ENCODE results near the gene BARD1.

The BARD1 gene

GRCh38 chr2:214808981-214809750, at the start of gene BARD1:
BARD1 (minus strand) TSS chr2:214809683; CDS start chr2:214809569, 114 bp downstream.
- H3K4me3 ChIP-seq (ENCODE audit: low read length): peak within 1 kb of the TSS; percentile 84
- no peaks in the 10 kb centered on the region for H3K4me1 ChIP-seq (ENCODE audit: control insufficient read depth, insufficient read depth, low read length)
- H3K9ac ChIP-seq (ENCODE audit: low read length): peak within 1 kb of the TSS; percentile 46
- H3K27ac ChIP-seq (ENCODE audit: low read depth, low read length): peak within 1 kb of the TSS; percentile 89
- no peaks in the 10 kb centered on the region for H3K27me3 ChIP-seq (ENCODE audit: control insufficient read depth, insufficient read depth, low read length)
- no peaks in the 10 kb centered on the region for H3K36me3 ChIP-seq (ENCODE audit: control insufficient read depth, insufficient read depth, low read length)

GRCh38 chr2:214856137-214856536, 46.7 kb upstream of the BARD1 start:
- Histone ChIP-seq H3K27ac (ENCODE audit: low read depth, low read length) (no peak overlapping the region), H3K4me1 (ENCODE audit: control insufficient read depth, insufficient read depth, low read length) (no peaks in the 10 kb centered on the region), H3K4me3 (ENCODE audit: low read length) (no peak overlapping the region), H3K36me3 (ENCODE audit: control insufficient read depth, insufficient read depth, low read length) (no peaks in the 10 kb centered on the region), H3K27me3 (ENCODE audit: control insufficient read depth, insufficient read depth, low read length) (no peaks in the 10 kb centered on the region), H3K9ac (ENCODE audit: low read length) (no peak overlapping the region)

GRCh38 chr2:214853906-214854305, 44.4 kb upstream of the BARD1 start:
- no peaks in the 10 kb centered on the region for H3K27me3 ChIP-seq (ENCODE audit: control insufficient read depth, insufficient read depth, low read length)
- no peaks in the 10 kb centered on the region for H3K4me1 ChIP-seq (ENCODE audit: control insufficient read depth, insufficient read depth, low read length)
- no peak overlapping the region for H3K27ac ChIP-seq (ENCODE audit: low read depth, low read length)
- no peak overlapping the region for H3K4me3 ChIP-seq (ENCODE audit: low read length)
- no peak overlapping the region for H3K9ac ChIP-seq (ENCODE audit: low read length)
- H3K36me3 ChIP-seq (ENCODE audit: control insufficient read depth, insufficient read depth, low read length): no peaks in the 10 kb centered on the region

GRCh38 chr2:214843823-214844222, 34.3 kb upstream of the BARD1 start:
- H3K36me3 ChIP-seq (ENCODE audit: control insufficient read depth, insufficient read depth, low read length): no peaks in the 10 kb centered on the region

GRCh38 chr2:214839464-214839863, 30.0 kb upstream of the BARD1 start:
- no peak overlapping the region for H3K4me3 ChIP-seq (ENCODE audit: low read length)
- no peaks in the 10 kb centered on the region for H3K27me3 ChIP-seq (ENCODE audit: control insufficient read depth, insufficient read depth, low read length)
- no peaks in the 10 kb centered on the region for H3K4me1 ChIP-seq (ENCODE audit: control insufficient read depth, insufficient read depth, low read length)
- no peak overlapping the region for H3K27ac ChIP-seq (ENCODE audit: low read depth, low read length)
- H3K36me3 ChIP-seq (ENCODE audit: control insufficient read depth, insufficient read depth, low read length): no peaks in the 10 kb centered on the region
- no peak overlapping the region for H3K9ac ChIP-seq (ENCODE audit: low read length)

More at GRCh38 chr2:214843823-214844222, 34.3 kb upstream of the BARD1 start:
- Histone ChIP-seq H3K9ac (ENCODE audit: low read length) (no peak overlapping the region), H3K4me3 (ENCODE audit: low read length) (no peak overlapping the region), H3K4me1 (ENCODE audit: control insufficient read depth, insufficient read depth, low read length) (no peaks in the 10 kb centered on the region), H3K27me3 (ENCODE audit: control insufficient read depth, insufficient read depth, low read length) (no peaks in the 10 kb centered on the region), H3K27ac (ENCODE audit: low read depth, low read length) (no peak overlapping the region)

- H3K27me3 ChIP-seq (ENCODE audit: control insufficient read depth, insufficient read depth, low read length): no peaks in the 10 kb centered on the region
- no peak overlapping the region for H3K27ac ChIP-seq (ENCODE audit: low read depth, low read length)
- H3K4me1 ChIP-seq (ENCODE audit: control insufficient read depth, insufficient read depth, low read length): no peaks in the 10 kb centered on the region
- no peaks in the 10 kb centered on the region for H3K36me3 ChIP-seq (ENCODE audit: control insufficient read depth, insufficient read depth, low read length)
- no peak overlapping the region for H3K9ac ChIP-seq (ENCODE audit: low read length)
- no peak overlapping the region for H3K4me3 ChIP-seq (ENCODE audit: low read length)
Measured at GRCh38 chr2:214837466-214837865, 28.0 kb upstream of the BARD1 start.

- Histone ChIP-seq H3K27me3 (ENCODE audit: control insufficient read depth, insufficient read depth, low read length) (no peaks in the 10 kb centered on the region), H3K4me1 (ENCODE audit: control insufficient read depth, insufficient read depth, low read length) (no peaks in the 10 kb centered on the region), H3K27ac (ENCODE audit: low read depth, low read length) (no peak overlapping the region), H3K4me3 (ENCODE audit: low read length) (no peak overlapping the region), H3K36me3 (ENCODE audit: control insufficient read depth, insufficient read depth, low read length) (no peaks in the 10 kb centered on the region), H3K9ac (ENCODE audit: low read length) (no peak overlapping the region)
Measured at GRCh38 chr2:214836568-214836967, 27.1 kb upstream of the BARD1 start.

- no peak overlapping the region for H3K27ac ChIP-seq (ENCODE audit: low read depth, low read length)
- H3K4me3 ChIP-seq (ENCODE audit: low read length): no peak overlapping the region
- no peaks in the 10 kb centered on the region for H3K4me1 ChIP-seq (ENCODE audit: control insufficient read depth, insufficient read depth, low read length)
- no peaks in the 10 kb centered on the region for H3K36me3 ChIP-seq (ENCODE audit: control insufficient read depth, insufficient read depth, low read length)
- H3K9ac ChIP-seq (ENCODE audit: low read length): no peak overlapping the region
- no peaks in the 10 kb centered on the region for H3K27me3 ChIP-seq (ENCODE audit: control insufficient read depth, insufficient read depth, low read length)
Measured at GRCh38 chr2:214830794-214831346, 21.4 kb upstream of the BARD1 start.

GRCh38 chr2:214816008-214816533, 6.6 kb upstream of the BARD1 start:
- H3K4me1 ChIP-seq (ENCODE audit: control insufficient read depth, insufficient read depth, low read length): no peaks in the 10 kb centered on the region
- H3K36me3 ChIP-seq (ENCODE audit: control insufficient read depth, insufficient read depth, low read length): no peaks in the 10 kb centered on the region
- H3K27me3 ChIP-seq (ENCODE audit: control insufficient read depth, insufficient read depth, low read length): no peaks in the 10 kb centered on the region
- no peak overlapping the region for H3K9ac ChIP-seq (ENCODE audit: low read length)
- H3K4me3 ChIP-seq (ENCODE audit: low read length): no peak overlapping the region
- no peak overlapping the region for H3K27ac ChIP-seq (ENCODE audit: low read depth, low read length)

GRCh38 chr2:214810671-214811070, 1.2 kb upstream of the BARD1 start:
- Histone ChIP-seq H3K4me1 (ENCODE audit: control insufficient read depth, insufficient read depth, low read length) (no peaks in the 10 kb centered on the region), H3K4me3 (ENCODE audit: low read length) (peak overlapping the region; percentile 75), H3K36me3 (ENCODE audit: control insufficient read depth, insufficient read depth, low read length) (no peaks in the 10 kb centered on the region), H3K27ac (ENCODE audit: low read depth, low read length) (no peak overlapping the region), H3K27me3 (ENCODE audit: control insufficient read depth, insufficient read depth, low read length) (no peaks in the 10 kb centered on the region), H3K9ac (ENCODE audit: low read length) (peak overlapping the region; percentile 32)

- H3K27ac ChIP-seq (ENCODE audit: low read depth, low read length): peak overlapping the region; percentile 89
- no peaks in the 10 kb centered on the region for H3K36me3 ChIP-seq (ENCODE audit: control insufficient read depth, insufficient read depth, low read length)
- H3K9ac ChIP-seq (ENCODE audit: low read length): peak overlapping the region; percentile 43
- H3K27me3 ChIP-seq (ENCODE audit: control insufficient read depth, insufficient read depth, low read length): no peaks in the 10 kb centered on the region
- H3K4me1 ChIP-seq (ENCODE audit: control insufficient read depth, insufficient read depth, low read length): no peaks in the 10 kb centered on the region
- peak overlapping the region; percentile 84 for H3K4me3 ChIP-seq (ENCODE audit: low read length)
Measured at GRCh38 chr2:214809751-214810564, 475 bp upstream of the BARD1 start.

- no peak overlapping the region for H3K9ac ChIP-seq (ENCODE audit: low read length)
- H3K4me3 ChIP-seq (ENCODE audit: low read length): peak overlapping the region; percentile 84
- no peaks in the 10 kb centered on the region for H3K4me1 ChIP-seq (ENCODE audit: control insufficient read depth, insufficient read depth, low read length)
- H3K36me3 ChIP-seq (ENCODE audit: control insufficient read depth, insufficient read depth, low read length): no peaks in the 10 kb centered on the region
- H3K27ac ChIP-seq (ENCODE audit: low read depth, low read length): peak overlapping the region; percentile 63
- H3K27me3 ChIP-seq (ENCODE audit: control insufficient read depth, insufficient read depth, low read length): no peaks in the 10 kb centered on the region
Measured at GRCh38 chr2:214807653-214808052, 1.8 kb downstream of the BARD1 start.

Data from rectal smooth muscle tissue (tissue), 1 donor.